Heart right ventricle (tissue), 16 donors: ENCODE results near the gene MADCAM1. TPM values are rescaled to one million over a fixed set of nuclear protein-coding genes. Genes with fewer than 3 reads are reported as not detected.
A peak's percentile ranks its signal among the peaks of the same experiment; 100 is the strongest.

Experiments
- ATAC-seq, 8 donors: fragments of 200-7000 bp; cut with Tn5 transposase; one replicate each; pipeline ENCODE4 v1.9.1; 2020; ENCODE audit warnings: mild to moderate bottlenecking in 8 of 8, moderate library complexity in 8 of 8, moderate number of reproducible peaks in 1 of 8
- DNase-seq, 2 donors: peaks; one replicate each; pipeline ENCODE4 v3.0.0-alpha.2; 2020
- H3K27ac ChIP-seq, 10 donors: fragments of 200-600 bp; sonication (generic) in 2 of 10; one replicate each; pipeline versions ENCODE4 v1.5.0 to v1.8.0; 2020 to 2022; ENCODE audit warnings: mild to moderate bottlenecking in 3 of 10
- H3K27me3 ChIP-seq, 7 donors: fragments of 200-600 bp; one replicate each; pipeline ENCODE4 v1.8.0; 2021 to 2022; ENCODE audit warnings: mild to moderate bottlenecking in 2 of 7
- H3K36me3 ChIP-seq, 9 donors: fragments of 200-600 bp; sonication (generic) in 1 of 9; one replicate each; pipeline versions ENCODE4 v1.5.0 to v1.8.0; 2020 to 2022; ENCODE audit warnings: mild to moderate bottlenecking in 2 of 9
- H3K4me1 ChIP-seq, 9 donors: fragments of 200-600 bp; sonication (generic) in 1 of 9; one replicate each; pipeline versions ENCODE4 v1.5.0 to v1.8.0; 2020 to 2022; ENCODE audit warnings: mild to moderate bottlenecking in 4 of 9
- H3K4me3 ChIP-seq, 10 donors: fragments of 200-600 bp; sonication (generic) in 2 of 10; one replicate each; pipeline versions ENCODE4 v1.5.0 to v1.8.0; 2020 to 2022; ENCODE audit warnings: mild to moderate bottlenecking in 7 of 10, moderate library complexity in 2 of 10
- H3K9me3 ChIP-seq, 11 donors: fragments of 200-600 bp in 10 of 11; sonication (generic) in 2 of 11; one replicate each; pipeline versions ENCODE4 v1.5.0 to v1.8.0; 2013 to 2022; ENCODE audit warnings: mild to moderate bottlenecking in 2 of 11, control low read depth in 1 of 11, moderate library complexity in 1 of 11
- CTCF ChIP-seq, 9 donors: fragments of 200-600 bp; sonication (generic) in 2 of 9; IDR thresholded peaks; one replicate each; pipeline versions ENCODE4 v1.5.0 to v1.8.0; 2021 to 2022; ENCODE audit warnings: antibody characterized with exemption in 9 of 9, mild to moderate bottlenecking in 5 of 9, moderate library complexity in 1 of 9
- WGBS, 2 donors: extraction: QIAGEN DNeasy Blood & Tissue Kit; methylation state at CpG; one replicate each; pipeline ENCODE4 v1.1.7; 2013; ENCODE audit warnings: inconsistent platforms in 1 of 2; 5-methylcytosine and 5-hydroxymethylcytosine counted together
- intact Hi-C, 10 donors: fragments of 100-400 bp; cut with DNase I; formaldehyde crosslinking; loops; one replicate each; pipeline versions ENCODE4 v1.11.1 to v1.14.2; 2022
- polyA plus RNA-seq, 2 donors: library from polyadenylated mRNA; stranded (reverse); fragments of 200-250 nt; gene quantifications; one replicate each; pipeline ENCODE4 v1.2.3, GENCODE V29; 2013
- total RNA-seq, 10 donors: library from RNA; stranded (reverse); fragmentation: NEBNext Ultra II Directional in 3 of 10; extraction: Animal tissue kit (Norgen Biotek cat#: 25700) in 3 of 10; gene quantifications; one replicate each; pipeline versions ENCODE4 v1.2.1 to v1.2.4, GENCODE V29; 2021 to 2023
- donor health status: Arrhythmogenic right ventricular cardiomyopathy.
- donor health status: ischemic (EF 13 %, LVEDD 7.1; RV severe dilation, severe dysfunction).
- donor health status: healthy with polysubstance abuse.
- donor health status: DM: no; HTN: yes; CAD: no.
- donor health status: DM: no; HTN: no; CAD: no.
- donor health status: ischemic (EF 25% LVEDD 6.9; RV normal size, moderate dysfunction).
- donor health status: ischemic (EF 25% LVEDD 5.7; RV mildly dilated, moderate dysfunction).
- donor health status: healthy.
- donor health status: DM: yes; HTN: yes; CAD: no.
- donor health status: Ischemic cardiomyopathy.
- donor health status: ischemic (EF 35%, LVEDD 5.7; RV mildly dilated, moderate dysfunction).
- donor health status: nonischemic (EF 11% LVEDD 7.7; RV severe dilation, severe dysfunction).
- donor health status: DM: yes; HTN: yes; CAD: no.
- donor health status: PGD.
- donor health status: ischemic (EF 29% LVEDD 5.4; RV normal size, mild dysfunction).
- donor health status: nonischemic (EF 23%, LVEDD 6.1; RV moderate dilation, normal function).

Gene MADCAM1
- total and polyA plus RNA-seq, 12 donors, result 0.09 to 0.80 (median 0.17) TPM; not detected in 1

- peaks cover 5 to 31% (median 13%) of the 10 kb centered on the region in 9 donors for H3K4me1 ChIP-seq
- H3K4me3 ChIP-seq, result no peak overlapping the region
- no peak overlapping the region for H3K27ac ChIP-seq
- intact Hi-C loops, result no loop called here
- ATAC-seq (peak in 1 of 8 donors; percentile 8), DNase-seq (peak in 1 of 2 donors; percentile 2)
- H3K27me3 ChIP-seq, result peaks cover 12 to 41% (median 34%) of the 10 kb centered on the region in 7 donors
- 58 to 62% methylated on average over 9 to 10 of the region's 10 CpGs for WGBS, 2 donors
- no peak for TF ChIP-seq CTCF (IDR thresholded peaks at IDR 0.05)
- H3K36me3 ChIP-seq, result no peaks in the 10 kb centered on the region
- no peaks in the 10 kb centered on the region for H3K9me3 ChIP-seq
These were observed 1.2 kb upstream of the MADCAM1 start for GRCh38 chr19:495081-495401.

- Histone ChIP-seq H3K9me3 (no peaks in the 10 kb centered on the region), H3K36me3 (no peaks in the 10 kb centered on the region), H3K27me3 (peaks cover 12 to 44% (median 37%) of the 10 kb centered on the region in 7 donors), H3K27ac (no peak overlapping the region), H3K4me3 (no peak overlapping the region), H3K4me1 (peaks cover 4 to 30% (median 12%) of the 10 kb centered on the region in 9 donors)
- DNase-seq (peak in 1 of 2 donors; percentile 11), ATAC-seq (peak in 2 of 8 donors; percentile 35 to 37)
- peak; percentile 51 to 83 (median 71) for TF ChIP-seq CTCF (IDR thresholded peaks at IDR 0.05)
- WGBS, 2 donors, result 18 to 21% methylated on average over 32 of the region's 32 CpGs
- intact Hi-C loops, result no loop called here
These were observed 729 bp upstream of the MADCAM1 start for GRCh38 chr19:495402-496111.

- DNase-seq (no peak), ATAC-seq (no peak)
- H3K9me3 ChIP-seq, result no peaks in the 10 kb centered on the region
- peaks cover 12 to 50% (median 37%) of the 10 kb centered on the region in 7 donors for H3K27me3 ChIP-seq
- no peak overlapping the region for H3K27ac ChIP-seq
- WGBS, 2 donors, result 10 to 11% methylated on average over 14 to 16 of the region's 18 CpGs
- H3K4me3 ChIP-seq, result no peak overlapping the region
- intact Hi-C loops, result no loop called here
- no peaks in the 10 kb centered on the region for H3K36me3 ChIP-seq
- peaks cover 4 to 30% (median 12%) of the 10 kb centered on the region in 9 donors for H3K4me1 ChIP-seq
- no peak for TF ChIP-seq CTCF (IDR thresholded peaks at IDR 0.05)
These were observed 700 bp downstream of the MADCAM1 start for GRCh38 chr19:496986-497385.

- peak overlapping the region in 4 of 10 donors; percentile 18 to 29 (median 20) for H3K4me3 ChIP-seq
- peaks cover 12 to 50% (median 37%) of the 10 kb centered on the region in 7 donors for H3K27me3 ChIP-seq
These were observed 1.2 kb downstream of the MADCAM1 start for GRCh38 chr19:497491-497868.

More at GRCh38 chr19:497491-497868, 1.2 kb downstream of the MADCAM1 start:
- no peak overlapping the region for H3K27ac ChIP-seq
- no peaks in the 10 kb centered on the region for H3K36me3 ChIP-seq
- no peak for ATAC-seq
- H3K4me1 ChIP-seq, result peaks cover 4 to 30% (median 12%) of the 10 kb centered on the region in 9 donors
- TF ChIP-seq CTCF (IDR thresholded peaks at IDR 0.05), result no peak
- intact Hi-C loops, result no loop called here
- H3K9me3 ChIP-seq, result peaks cover 0 to 4% (median 0%) of the 10 kb centered on the region in 11 donors
- no peak for DNase-seq
- 0 to 2% methylated on average over 11 to 36 of the region's 36 CpGs for WGBS, 2 donors
